Measurements from ENCODE around the gene POLR1H.
A peak's percentile ranks its signal among the peaks of the same experiment; 100 is the strongest.
"Not testable (repeated sequence)": the region's sequence is repeated elsewhere in the genome, so short reads cannot be mapped to it uniquely, and the experiment has no call there.

Gene POLR1H, protein sequence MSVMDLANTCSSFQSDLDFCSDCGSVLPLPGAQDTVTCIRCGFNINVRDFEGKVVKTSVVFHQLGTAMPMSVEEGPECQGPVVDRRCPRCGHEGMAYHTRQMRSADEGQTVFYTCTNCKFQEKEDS

DNA sequence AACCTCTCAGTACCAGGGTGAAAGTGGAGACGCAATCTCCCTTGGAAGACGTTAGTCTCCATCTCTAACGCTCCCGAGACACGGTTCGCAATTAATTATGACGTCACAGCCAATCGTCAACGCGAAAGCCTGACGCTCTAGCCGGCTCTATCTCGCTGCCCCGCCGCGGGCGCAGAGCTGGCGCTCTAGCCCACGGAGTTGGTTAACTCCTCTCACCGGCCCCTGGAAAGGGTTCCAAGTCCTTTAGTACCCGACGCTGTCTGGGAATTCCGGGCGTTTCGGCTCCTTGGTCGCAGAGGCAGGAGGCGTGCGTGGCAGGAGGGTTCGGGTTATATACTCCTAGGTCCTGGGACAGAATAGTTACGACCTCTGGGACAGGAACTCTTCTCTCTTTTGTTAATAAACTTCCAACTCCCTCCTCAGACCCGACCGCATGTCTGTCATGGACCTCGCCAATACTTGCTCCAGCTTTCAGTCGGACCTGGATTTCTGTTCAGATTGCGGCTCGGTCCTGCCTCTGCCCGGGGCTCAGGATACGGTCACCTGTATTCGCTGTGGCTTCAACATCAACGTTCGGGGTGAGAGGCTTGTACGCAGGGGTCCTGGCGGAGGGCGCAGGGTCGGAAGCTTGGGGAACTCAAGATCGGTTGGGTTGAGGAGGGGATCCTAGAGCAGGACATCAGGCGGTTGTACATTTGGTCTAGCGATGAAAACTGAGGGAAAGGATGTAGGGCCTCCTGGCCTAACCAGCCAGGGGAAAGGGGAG is at the start of gene POLR1H:
TSS of gene POLR1H (plus strand) at position 174 of the 766 bp plus-strand sequence. CDS start at position 434, 260 bp downstream.
- DNase-seq = peak; percentile 94

GRCh38 chr6:30013291-30013922 is 47.7 kb upstream of the POLR1H start:
- peak; percentile 85 for DNase-seq

DNA sequence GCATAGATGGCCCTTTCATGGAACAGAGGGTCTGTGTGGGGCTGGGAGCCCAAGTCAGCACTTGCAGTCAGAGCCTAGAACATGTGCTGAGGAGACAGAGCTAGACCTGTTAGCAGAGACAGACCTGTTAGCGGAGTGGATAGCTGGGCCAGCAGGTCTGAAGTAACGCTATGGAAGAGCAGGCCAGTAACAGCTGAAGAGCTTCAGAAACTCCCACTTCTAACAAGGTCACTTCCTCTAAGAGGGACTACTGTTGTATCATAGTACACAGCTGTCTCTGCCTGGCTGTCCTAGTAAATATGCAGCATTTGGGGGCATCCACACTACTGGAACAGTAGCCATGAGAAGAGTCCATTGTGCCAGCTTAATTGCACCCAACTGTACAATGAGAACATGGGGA is 41.2 kb upstream of the POLR1H start:
- no peak for DNase-seq

- DNase-seq = no peak
These were observed 40.4 kb upstream of the POLR1H start for GRCh38 chr6:30020626-30021025.

- DNase-seq = no peak
These were observed 38.9 kb upstream of the POLR1H start for GRCh38 chr6:30022189-30022588.

- not testable (repeated sequence) for DNase-seq
These were observed 38.4 kb upstream of the POLR1H start for GRCh38 chr6:30022712-30023111.

- no peak for DNase-seq
These were observed 35.9 kb upstream of the POLR1H start for GRCh38 chr6:30025186-30025585.

DNA sequence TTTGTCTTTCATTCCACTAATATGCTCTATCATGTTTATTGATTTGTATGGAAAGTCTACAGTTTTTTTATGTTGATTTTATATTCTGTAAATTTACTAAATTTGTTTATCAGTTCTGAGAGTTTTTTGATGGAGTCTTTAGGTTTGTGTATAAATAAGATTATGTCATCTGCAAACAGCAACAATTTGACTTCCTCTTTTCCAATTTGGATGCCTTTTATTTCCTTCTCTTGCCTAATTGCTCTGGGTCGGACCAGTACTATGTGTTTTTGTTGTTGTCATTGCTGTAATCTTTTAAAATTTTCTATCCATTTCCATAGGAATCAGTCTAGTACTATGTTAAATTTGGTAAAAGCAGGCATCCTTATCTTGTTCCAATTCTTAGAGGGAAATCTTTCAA is 31.5 kb upstream of the POLR1H start:
- no peak for DNase-seq

DNA sequence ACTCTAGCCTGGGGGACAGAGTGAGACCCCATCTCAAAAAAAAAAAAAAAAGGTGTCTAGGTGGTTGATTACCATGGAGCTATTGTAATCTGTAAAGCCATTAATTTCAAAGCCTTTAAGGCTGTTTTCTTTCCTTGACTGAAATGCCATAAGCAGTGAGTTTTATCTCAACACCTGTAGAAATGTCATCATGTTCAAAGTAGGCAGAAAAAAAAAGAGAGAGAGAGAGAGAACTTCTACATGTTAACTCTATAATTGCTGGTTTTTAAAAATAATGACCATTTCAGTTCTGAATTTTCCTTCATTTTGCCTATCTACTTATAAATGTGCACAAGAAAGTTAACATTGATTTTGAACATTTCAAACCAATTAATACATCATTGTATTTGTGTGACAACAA is 29.7 kb upstream of the POLR1H start:
- no peak for DNase-seq

DNA sequence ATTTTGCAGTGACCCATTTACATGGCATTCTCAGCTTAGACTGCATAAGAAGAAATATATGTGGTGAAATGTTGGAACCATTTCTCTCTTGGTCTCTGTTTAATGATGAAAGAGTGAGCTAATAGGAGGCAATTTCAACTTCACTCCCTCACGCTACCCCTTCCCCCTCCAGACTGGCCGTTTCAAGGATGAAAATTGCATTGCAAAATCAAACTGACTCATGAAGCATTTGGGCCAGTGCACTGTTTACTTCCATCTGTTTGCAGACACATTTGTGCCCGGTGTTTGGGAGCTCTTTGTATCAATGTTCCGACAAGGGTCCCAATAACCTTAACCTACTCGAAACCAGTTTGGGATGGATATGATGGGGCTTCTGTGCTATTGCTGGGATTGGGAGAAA is 27.6 kb upstream of the POLR1H start:
- DNase-seq = not testable (repeated sequence)

- no peak for DNase-seq
These were observed 25.3 kb upstream of the POLR1H start for GRCh38 chr6:30035784-30036183.

GRCh38 chr6:30037182-30037788 is 23.8 kb upstream of the POLR1H start:
- DNase-seq = no peak

GRCh38 chr6:30041221-30041620 is 19.8 kb upstream of the POLR1H start:
- no peak for DNase-seq

DNA sequence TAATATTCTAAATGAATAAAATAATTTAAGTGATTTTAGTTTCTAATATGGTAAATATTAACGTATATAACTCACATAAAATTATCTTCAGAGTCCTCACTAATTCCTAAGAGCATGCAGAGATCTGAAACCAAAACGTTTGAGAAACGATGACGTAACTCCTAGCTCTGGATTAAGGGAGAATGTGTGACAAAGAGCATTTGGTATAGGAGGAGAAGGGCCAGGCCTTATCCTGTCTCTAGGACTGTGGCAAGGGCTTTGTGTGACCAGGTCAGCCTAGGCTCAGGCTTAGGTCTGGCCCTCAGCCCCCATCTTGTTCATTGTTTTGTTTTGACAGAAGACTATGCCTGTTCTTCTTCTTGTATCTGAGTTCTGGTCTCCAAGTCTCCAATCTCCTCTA is 19.2 kb upstream of the POLR1H start:
- no peak for DNase-seq

- no peak for DNase-seq
These were observed 18.6 kb upstream of the POLR1H start for GRCh38 chr6:30042476-30042875.

GRCh38 chr6:30042914-30043313 is 18.2 kb upstream of the POLR1H start:
- no peak for DNase-seq

- DNase-seq = no peak
These were observed 17.3 kb upstream of the POLR1H start for GRCh38 chr6:30043744-30044143.

DNA sequence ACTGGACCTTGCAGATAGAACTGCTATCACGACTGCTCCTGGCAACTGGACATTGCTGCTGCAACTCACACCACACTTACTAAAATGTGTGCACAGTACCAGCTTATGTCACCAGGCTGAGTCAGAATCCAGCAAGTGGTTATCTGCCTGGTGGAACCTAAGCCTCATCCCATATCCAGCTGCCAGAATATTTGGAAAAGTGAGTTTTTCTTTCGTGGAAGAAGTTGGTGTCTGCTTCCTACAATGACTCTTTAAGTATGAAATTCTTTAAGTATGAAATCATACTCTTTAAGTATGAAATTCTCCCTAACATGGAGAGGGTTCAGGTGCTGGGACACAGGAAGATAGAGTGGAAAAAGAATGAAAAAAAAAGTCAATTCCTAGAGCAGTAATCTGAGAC is 16.4 kb upstream of the POLR1H start:
- no peak for DNase-seq

GRCh38 chr6:30047220-30047619 is 13.8 kb upstream of the POLR1H start:
- no peak for DNase-seq

- no peak for DNase-seq
These were observed 7.4 kb upstream of the POLR1H start for GRCh38 chr6:30053682-30054081.

DNA sequence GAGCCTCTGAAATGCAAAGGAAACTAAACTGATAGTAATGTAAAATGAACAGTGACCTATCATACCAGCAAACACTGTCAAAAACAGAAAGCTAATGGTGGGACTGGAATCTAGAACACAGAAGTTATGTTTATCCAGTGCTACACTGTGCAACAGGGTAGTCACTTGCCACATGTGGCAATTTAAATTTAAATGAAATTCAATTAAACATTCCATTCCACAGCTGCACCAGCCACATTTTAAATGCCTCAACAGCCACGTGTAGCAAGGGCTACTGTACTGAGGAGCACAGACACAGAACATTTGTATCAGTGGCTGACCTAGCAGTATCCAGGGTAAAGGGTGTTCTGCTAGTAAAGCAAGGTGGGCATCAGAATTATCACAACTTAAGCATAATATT is 5.6 kb upstream of the POLR1H start:
- no peak for DNase-seq

GRCh38 chr6:30060606-30061091 is 416 bp upstream of the POLR1H start:
- peak; percentile 74 for DNase-seq

DNA sequence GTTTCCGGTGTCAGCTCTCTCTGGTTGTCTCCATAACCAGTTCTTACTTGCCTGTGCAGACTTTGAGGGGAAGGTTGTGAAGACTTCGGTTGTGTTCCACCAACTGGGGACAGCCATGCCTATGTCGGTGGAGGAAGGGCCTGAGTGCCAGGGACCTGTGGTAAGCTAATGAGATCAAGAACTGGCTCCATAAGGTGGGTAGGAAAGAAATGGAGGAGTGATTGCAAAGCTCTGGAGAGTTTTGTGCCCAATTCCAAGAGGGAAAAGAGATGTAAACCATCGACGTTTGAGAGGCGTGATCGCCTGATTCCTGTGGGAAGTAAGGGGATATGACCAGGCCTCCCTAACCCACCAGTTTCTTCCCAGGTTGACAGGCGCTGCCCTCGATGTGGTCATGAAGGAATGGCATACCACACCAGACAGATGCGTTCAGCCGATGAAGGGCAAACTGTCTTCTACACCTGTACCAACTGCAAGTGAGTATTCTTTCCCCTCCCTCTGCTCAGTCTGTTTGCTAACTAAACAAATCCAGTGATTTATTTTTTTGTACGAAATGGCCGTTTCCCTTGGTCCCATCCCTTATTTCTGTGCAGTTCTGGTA is 893 bp downstream of the POLR1H start:
- no peak for DNase-seq

Measured in activated effector memory CD4-positive, alpha-beta T cell treated with anti-CD3 and anti-CD28 coated beads, Interleukin-2, amount 50 U/mL, for 16 hours (primary cell).